SK-N-SH (cell line): ENCODE measurements around the gene MAEA. TPM values are rescaled to one million over a fixed set of nuclear protein-coding genes. Genes with fewer than 3 reads are reported as not detected.

Experiments used
- CTCF ChIA-PET: fragments of 300-600, 350-600 bp; formaldehyde crosslinking; extraction: SDS; loops from one replicate; lab custom pipeline; 2021; lab: Yijun Ruan, JAX
- POLR2A ChIA-PET: fragments of 350-600 bp; sonication (Branson Sonifier 250); formaldehyde crosslinking; extraction: SDS; loops from one replicate; lab custom pipeline; 2020; ENCODE audit warnings: antibody characterized with exemption, inconsistent platforms; lab: Yijun Ruan, JAX
- DNase-seq: peaks from one replicate; pipeline ENCODE4 v3.0.0; 2012
- H2AFZ ChIP-seq: fragments of 200-600 bp; sonication (generic); 2 replicates; pipeline ENCODE4 v1.8.1; 2016; ENCODE audit warnings: antibody characterized with exemption, mild to moderate bottlenecking, low read depth
- H3F3A ChIP-seq: fragments of 200-600 bp; sonication (generic); replicated peaks from 2 replicates; pipeline ENCODE3; 2016; ENCODE audit warnings: antibody characterized with exemption, mild to moderate bottlenecking; ENCODE audit not compliant: insufficient read depth
- H3K27ac ChIP-seq, 2 experiments: fragments of 200-500 bp in 1 of 2; fragments of 200-600 bp in 1 of 2; sonication (Bioruptor generic) in 1 of 2; sonication (generic), shearing (Covaris generic) in 1 of 2; 2 replicates each; pipeline versions ENCODE4 v1.5.1 to v1.6.1; 2014 to 2016; ENCODE audit warnings: low read depth in 2 of 2, inconsistent platforms in 1 of 2, low read length in 1 of 2, mild to moderate bottlenecking in 1 of 2, mixed read lengths in 1 of 2
- H3K27me3 ChIP-seq: fragments of 200-600 bp; sonication (generic), shearing (Covaris generic); 2 replicates; pipeline ENCODE4 v1.6.1; 2016; ENCODE audit warnings: mixed run types; ENCODE audit not compliant: insufficient read depth
- H3K36me3 ChIP-seq, 2 experiments: fragments of 200-500 bp in 1 of 2; fragments of 200-600 bp in 1 of 2; sonication (Bioruptor generic) in 1 of 2; sonication (generic) in 1 of 2; replicated peaks in 1 of 2; 2 replicates each; pipeline versions ENCODE3 to v1.5.1; 2014 to 2016; ENCODE audit warnings: low read length in 1 of 2, mild to moderate bottlenecking in 1 of 2; ENCODE audit not compliant: insufficient read depth in 2 of 2, control insufficient read depth in 1 of 2
- H3K4me1 ChIP-seq, 2 experiments: fragments of 200-500 bp in 1 of 2; fragments of 200-600 bp in 1 of 2; sonication (Bioruptor generic) in 1 of 2; sonication (generic), shearing (Covaris generic) in 1 of 2; 2 replicates each; pipeline versions ENCODE4 v1.5.1 to v1.6.1; 2014 to 2016; ENCODE audit warnings: low read depth in 1 of 2, low read length in 1 of 2, mixed run types in 1 of 2; ENCODE audit not compliant: insufficient read depth in 2 of 2, control insufficient read depth in 1 of 2
- H3K4me2 ChIP-seq: fragments of 200-600 bp; sonication (generic), shearing (Covaris generic); 2 replicates; pipeline ENCODE4 v1.6.1; 2017; ENCODE audit warnings: mixed run types
- H3K4me3 ChIP-seq, 2 experiments: fragments of 200-500 bp in 1 of 2; fragments of 200-600 bp in 1 of 2; sonication (Bioruptor generic) in 1 of 2; sonication (generic), shearing (Covaris generic) in 1 of 2; 2 replicates each; pipeline versions ENCODE4 v1.5.1 to v1.8.1; 2014 to 2016; ENCODE audit warnings: low read depth in 2 of 2, inconsistent platforms in 1 of 2, low read length in 1 of 2, mild to moderate bottlenecking in 1 of 2, mixed read lengths in 1 of 2, moderate library complexity in 1 of 2
- H3K79me2 ChIP-seq: fragments of 200-600 bp; sonication (generic); 2 replicates; pipeline ENCODE4 v1.8.1; 2017; ENCODE audit warnings: mild to moderate bottlenecking; ENCODE audit not compliant: insufficient read depth
- H3K9ac ChIP-seq: fragments of 200-600 bp; sonication (generic); 2 replicates; pipeline ENCODE4 v1.6.1; 2017; ENCODE audit warnings: mixed run types
- H3K9me2 ChIP-seq: fragments of 200-600 bp; sonication (generic); 2 replicates; pipeline ENCODE4 v1.6.1; 2017; ENCODE audit warnings: mixed run types
- H3K9me3 ChIP-seq: fragments of 200-600 bp; sonication (generic); 2 replicates; pipeline ENCODE4 v1.6.1; 2017; ENCODE audit warnings: mixed run types, mild to moderate bottlenecking, moderate library complexity
- H4K20me1 ChIP-seq: fragments of 200-600 bp; sonication (generic); 2 replicates; pipeline ENCODE4 v1.6.1; 2017; ENCODE audit warnings: mild to moderate bottlenecking, mixed run types; ENCODE audit not compliant: insufficient read depth
- CHD2 ChIP-seq: fragments of 150-350 bp; IDR thresholded peaks from 2 replicates; pipeline ENCODE4 v1.6.1; 2018; ENCODE audit warnings: low read length; ENCODE audit not compliant: partially characterized antibody
- ELF1 ChIP-seq: IDR thresholded peaks from 2 replicates; pipeline ENCODE4 v1.4.0; 2012
- EZH2phosphoT487 ChIP-seq: fragments of 200-600 bp; sonication (generic); IDR thresholded peaks from 2 replicates; pipeline ENCODE4 v1.6.1; 2017; ENCODE audit warnings: low read depth, mixed run types, mild to moderate bottlenecking, antibody characterized with exemption, moderate library complexity, borderline replicate concordance
- FOSL2 ChIP-seq: IDR thresholded peaks from 2 replicates; pipeline ENCODE4 v1.4.0; 2012; ENCODE audit warnings: low read depth, mild to moderate bottlenecking, moderate library complexity, borderline replicate concordance
- MEF2A ChIP-seq: IDR thresholded peaks from 2 replicates; pipeline ENCODE4 v1.4.0; 2012; ENCODE audit warnings: low read depth, borderline replicate concordance
- NFIC ChIP-seq: IDR thresholded peaks from 2 replicates; pipeline ENCODE4 v1.4.0; 2012; ENCODE audit warnings: borderline replicate concordance
- RAD21 ChIP-seq: IDR thresholded peaks from 2 replicates; pipeline ENCODE4 v1.6.1; 2012; ENCODE audit warnings: mild to moderate bottlenecking, low read length
- RFX5 ChIP-seq: IDR thresholded peaks from 2 replicates; pipeline ENCODE4 v1.6.1; 2012; ENCODE audit warnings: mild to moderate bottlenecking, improper control_type of control experiment, low read length
- SIN3A ChIP-seq: IDR thresholded peaks from 2 replicates; pipeline ENCODE4 v1.6.1; 2012; ENCODE audit warnings: low read depth, mild to moderate bottlenecking, low read length, moderate library complexity, borderline replicate concordance
- TEAD4 ChIP-seq: IDR thresholded peaks from 2 replicates; pipeline ENCODE4 v1.4.0; 2012; ENCODE audit warnings: mild to moderate bottlenecking, borderline replicate concordance; ENCODE audit not compliant: insufficient read depth
- USF1 ChIP-seq: IDR thresholded peaks from 2 replicates; pipeline ENCODE4 v1.4.0; 2012; ENCODE audit warnings: low read depth, borderline replicate concordance
- WGBS: methylation state at CpG from one replicate; pipeline ENCODE4 v1.1.6; 2017; ENCODE audit warnings: low lambda C conversion rate; 5-methylcytosine and 5-hydroxymethylcytosine counted together
- polyA plus RNA-seq, 3 experiments: library from polyadenylated mRNA; depleted of rRNA; stranded (reverse); fragments of >200 nt; gene quantifications; 2 replicates each; pipeline ENCODE4 v1.2.3, GENCODE V29; 2012
- TF ChIP-seq, protein P1 (sequence below): fragments of 150-350 bp; IDR thresholded peaks from 2 replicates; pipeline ENCODE4 v1.6.1; 2017; ENCODE audit warnings: antibody characterized with exemption, low read length, low read depth, borderline replicate concordance
- TF ChIP-seq, protein P2 (sequence below): IDR thresholded peaks from 2 replicates; pipeline ENCODE4 v1.4.0; 2012; ENCODE audit warnings: low read depth
- TF ChIP-seq, protein P3 (sequence below): IDR thresholded peaks from 2 replicates; pipeline ENCODE4 v1.6.1; 2012; ENCODE audit warnings: mild to moderate bottlenecking, low read depth, low read length, moderate library complexity

The MAEA gene
- polyA plus RNA-seq, 1 of the 3 experiments (the other 2 are of a cell fraction): 128 TPM

DNA sequence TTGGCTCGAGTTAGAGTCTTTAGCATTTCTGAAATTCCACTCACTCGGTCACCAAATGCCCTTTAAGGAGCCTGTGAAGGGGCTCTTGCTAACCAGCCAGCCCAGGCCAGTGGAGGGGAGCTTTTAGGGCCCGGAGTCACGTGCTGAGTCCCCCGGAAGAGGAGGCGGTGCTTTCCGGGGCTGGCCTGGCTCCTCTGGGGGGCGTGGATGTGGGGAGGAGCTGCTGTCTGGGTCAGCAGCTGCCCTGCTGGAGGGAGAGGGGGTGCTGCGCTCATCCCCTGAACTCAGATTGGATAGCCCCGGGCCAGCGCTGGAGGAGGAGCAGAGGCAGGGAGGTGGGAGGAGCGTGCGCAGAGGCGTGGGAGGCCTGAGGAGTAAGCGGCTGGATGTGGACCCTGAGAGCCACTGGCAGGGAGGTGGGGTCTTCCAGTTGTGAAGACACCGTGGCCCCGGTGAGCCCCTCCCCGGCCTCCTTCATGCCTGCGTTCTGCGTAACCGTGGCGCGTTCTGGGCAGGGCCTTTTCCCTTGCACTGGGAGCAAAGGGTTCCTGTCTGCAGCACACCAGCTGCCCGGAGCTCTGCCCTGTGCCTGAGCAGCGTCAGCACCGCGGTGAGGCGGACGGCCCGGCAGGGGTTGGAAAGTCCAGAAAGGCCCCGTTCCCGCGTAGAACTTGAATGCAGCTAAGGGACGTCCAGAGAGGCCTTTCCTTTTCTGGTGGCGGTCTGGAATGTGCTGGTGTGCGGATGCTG is 19.7 kb downstream of the MAEA start (continued):
- TF ChIP-seq RFX5 (peak; percentile 55; the same call in 1 of the 2 replicates), FOSL2 (no peak), RAD21 (no peak), SIN3A (peak; percentile 16; the same call in 1 of the 2 replicates), USF1 (peak; percentile 94), EZH2phosphoT487 (no peak), MEF2A (no peak), TEAD4 (no peak)
- TF ChIP-seq, protein P1, sequence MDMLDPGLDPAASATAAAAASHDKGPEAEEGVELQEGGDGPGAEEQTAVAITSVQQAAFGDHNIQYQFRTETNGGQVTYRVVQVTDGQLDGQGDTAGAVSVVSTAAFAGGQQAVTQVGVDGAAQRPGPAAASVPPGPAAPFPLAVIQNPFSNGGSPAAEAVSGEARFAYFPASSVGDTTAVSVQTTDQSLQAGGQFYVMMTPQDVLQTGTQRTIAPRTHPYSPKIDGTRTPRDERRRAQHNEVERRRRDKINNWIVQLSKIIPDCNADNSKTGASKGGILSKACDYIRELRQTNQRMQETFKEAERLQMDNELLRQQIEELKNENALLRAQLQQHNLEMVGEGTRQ: peak; percentile 87
- TF ChIP-seq, protein P2, sequence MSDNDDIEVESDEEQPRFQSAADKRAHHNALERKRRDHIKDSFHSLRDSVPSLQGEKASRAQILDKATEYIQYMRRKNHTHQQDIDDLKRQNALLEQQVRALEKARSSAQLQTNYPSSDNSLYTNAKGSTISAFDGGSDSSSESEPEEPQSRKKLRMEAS: peak; percentile 93
- TF ChIP-seq, all 33 proteins: peak for 15

DNA sequence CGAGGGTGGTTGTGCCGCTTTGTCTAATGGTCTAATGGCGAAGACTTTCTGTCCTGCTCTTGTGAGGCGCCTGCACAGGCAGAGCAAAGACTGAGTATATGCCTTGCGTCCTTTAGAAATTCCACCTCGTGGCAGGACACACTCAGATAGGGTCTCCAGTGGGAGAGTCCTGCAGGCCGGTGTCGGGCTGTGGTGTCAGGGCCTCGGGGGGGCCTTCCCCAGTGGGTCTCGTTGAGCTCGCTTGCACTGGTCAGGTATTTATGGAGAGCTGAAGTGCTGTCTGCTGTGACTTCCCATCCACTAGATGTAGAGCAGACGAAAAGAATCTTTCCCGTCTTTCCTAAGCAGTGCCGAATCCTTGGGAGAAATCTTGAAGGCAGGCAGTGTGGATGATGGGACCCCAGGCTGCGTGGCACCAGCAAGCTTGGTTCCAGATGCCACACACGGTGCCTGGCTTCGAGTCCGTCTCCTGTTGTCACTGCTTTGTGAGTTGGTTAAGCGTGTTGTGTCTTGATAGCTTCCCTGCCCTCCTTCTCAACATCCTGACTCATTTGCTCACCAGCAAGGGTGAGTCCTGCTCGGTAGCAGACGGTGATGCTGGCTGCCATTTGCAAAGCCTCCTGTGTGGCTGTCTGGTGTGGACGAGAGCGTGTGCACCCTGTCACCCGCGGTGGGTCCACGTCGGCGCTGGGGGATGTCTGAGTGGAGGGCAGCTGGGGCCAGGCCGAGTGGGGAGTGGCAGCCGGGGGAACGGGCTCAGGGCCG is 20.5 kb downstream of the MAEA start:
- peaks cover 24% of the 10 kb centered on the region for H3F3A ChIP-seq
- WGBS: 89% methylated on average over 20 of the region's 32 CpGs
- H3K27ac ChIP-seq: peak overlapping the region; percentile 61 to 82; a peak in 3 of 4 replicates
- POLR2A ChIA-PET: interaction anchor here (1.5 kb wide), 1 partner anchor 21 kb away, joined by 6 read pairs; the partner anchor contains the start of gene MAEA
- H3K9me3 ChIP-seq: no peaks in the 10 kb centered on the region
- H3K4me1 ChIP-seq: peaks cover 4 to 21% of the 10 kb centered on the region in 2 experiments; a peak in 3 of 4 replicates
- peaks cover 98% of the 10 kb centered on the region for H3K79me2 ChIP-seq
- peak overlapping the region; percentile 79 for H3K4me2 ChIP-seq
- TF ChIP-seq CHD2 (no peak), MEF2A (no peak), ELF1 (no peak), NFIC (no peak)
- TF ChIP-seq, protein P3, sequence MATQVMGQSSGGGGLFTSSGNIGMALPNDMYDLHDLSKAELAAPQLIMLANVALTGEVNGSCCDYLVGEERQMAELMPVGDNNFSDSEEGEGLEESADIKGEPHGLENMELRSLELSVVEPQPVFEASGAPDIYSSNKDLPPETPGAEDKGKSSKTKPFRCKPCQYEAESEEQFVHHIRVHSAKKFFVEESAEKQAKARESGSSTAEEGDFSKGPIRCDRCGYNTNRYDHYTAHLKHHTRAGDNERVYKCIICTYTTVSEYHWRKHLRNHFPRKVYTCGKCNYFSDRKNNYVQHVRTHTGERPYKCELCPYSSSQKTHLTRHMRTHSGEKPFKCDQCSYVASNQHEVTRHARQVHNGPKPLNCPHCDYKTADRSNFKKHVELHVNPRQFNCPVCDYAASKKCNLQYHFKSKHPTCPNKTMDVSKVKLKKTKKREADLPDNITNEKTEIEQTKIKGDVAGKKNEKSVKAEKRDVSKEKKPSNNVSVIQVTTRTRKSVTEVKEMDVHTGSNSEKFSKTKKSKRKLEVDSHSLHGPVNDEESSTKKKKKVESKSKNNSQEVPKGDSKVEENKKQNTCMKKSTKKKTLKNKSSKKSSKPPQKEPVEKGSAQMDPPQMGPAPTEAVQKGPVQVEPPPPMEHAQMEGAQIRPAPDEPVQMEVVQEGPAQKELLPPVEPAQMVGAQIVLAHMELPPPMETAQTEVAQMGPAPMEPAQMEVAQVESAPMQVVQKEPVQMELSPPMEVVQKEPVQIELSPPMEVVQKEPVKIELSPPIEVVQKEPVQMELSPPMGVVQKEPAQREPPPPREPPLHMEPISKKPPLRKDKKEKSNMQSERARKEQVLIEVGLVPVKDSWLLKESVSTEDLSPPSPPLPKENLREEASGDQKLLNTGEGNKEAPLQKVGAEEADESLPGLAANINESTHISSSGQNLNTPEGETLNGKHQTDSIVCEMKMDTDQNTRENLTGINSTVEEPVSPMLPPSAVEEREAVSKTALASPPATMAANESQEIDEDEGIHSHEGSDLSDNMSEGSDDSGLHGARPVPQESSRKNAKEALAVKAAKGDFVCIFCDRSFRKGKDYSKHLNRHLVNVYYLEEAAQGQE: no peak
- H3K9me2 ChIP-seq: no peaks in the 10 kb centered on the region
- peaks cover 25% of the 10 kb centered on the region; the same call in 1 of the 2 replicates for H4K20me1 ChIP-seq
- peak overlapping the region; percentile 48 for H3K4me3 ChIP-seq
- H3K9ac ChIP-seq: peak overlapping the region; percentile 53; the same call in 1 of the 2 replicates
- DNase-seq: no peak
- H3K27me3 ChIP-seq: no peaks in the 10 kb centered on the region
- no peak overlapping the region for H2AFZ ChIP-seq
- CTCF ChIA-PET: interaction anchor here (1.3 to 1.6 kb wide), 3 partner anchors 17 to 19 kb away, joined by 3 to 4 read pairs (median 3); no protein-coding TSS in a partner anchor
- peaks cover 19 to 29% of the 10 kb centered on the region in 2 experiments for H3K36me3 ChIP-seq
